ENCODE results near the gene KIRREL3. TPM values are rescaled to one million over a fixed set of nuclear protein-coding genes. Genes with fewer than 3 reads are reported as not detected.

Gene KIRREL3
- total and polyA plus RNA-seq, 3 experiments from 2014 or later, result not detected

GRCh38 chr11:126719740-126720139, 280.8 kb downstream of the KIRREL3 start:
- Histone ChIP-seq H3K27me3 (ENCODE audit: insufficient read depth, low read length, poor library complexity, severe bottlenecking) (no peaks in the 10 kb centered on the region), H3K27ac (ENCODE audit: low read depth, low read length) (no peak overlapping the region), H3K4me3 (ENCODE audit: low read length) (no peak overlapping the region), H3K9me3 (ENCODE audit: low read length) (no peaks in the 10 kb centered on the region), H3K4me1 (ENCODE audit: insufficient read depth, low read length) (no peaks in the 10 kb centered on the region), H3K36me3 (ENCODE audit: insufficient read depth, low read length) (no peaks in the 10 kb centered on the region)
- Mint-ChIP-seq H3K4me3 (peak overlapping the region in 1 of 7 donors; percentile 18), H3K36me3 (no peaks in the 10 kb centered on the region), H3K9me3 (peaks cover 0 to 4% (median 0%) of the 10 kb centered on the region in 5 donors), H3K27me3 (peaks cover 9 to 15% of the 10 kb centered on the region in 2 donors), H3K4me1 (no peaks in the 10 kb centered on the region), H3K27ac (peak overlapping the region in 1 of 8 donors; percentile 23)
- DNase-seq, result no peak
- POLR2A ChIA-PET, result no interaction called here
- CTCF ChIA-PET, result no interaction called here

- H3K4me3 ChIP-seq (ENCODE audit: low read length), result no peak overlapping the region
- DNase-seq, result no peak
- no peak overlapping the region for H3K27ac Mint-ChIP-seq
- no peak overlapping the region for H3K4me3 Mint-ChIP-seq
- no peaks in the 10 kb centered on the region for H3K36me3 Mint-ChIP-seq
- H3K4me1 Mint-ChIP-seq, result no peaks in the 10 kb centered on the region
- H3K27me3 Mint-ChIP-seq, result peaks cover 9 to 15% of the 10 kb centered on the region in 2 donors
- POLR2A ChIA-PET, result no interaction called here
- no peaks in the 10 kb centered on the region for H3K36me3 ChIP-seq (ENCODE audit: insufficient read depth, low read length)
- H3K27me3 ChIP-seq (ENCODE audit: insufficient read depth, low read length, poor library complexity, severe bottlenecking), result no peaks in the 10 kb centered on the region
- CTCF ChIA-PET, result no interaction called here
- peaks cover 0 to 4% (median 0%) of the 10 kb centered on the region in 5 donors for H3K9me3 Mint-ChIP-seq
- no peaks in the 10 kb centered on the region for H3K4me1 ChIP-seq (ENCODE audit: insufficient read depth, low read length)
- no peaks in the 10 kb centered on the region for H3K9me3 ChIP-seq (ENCODE audit: low read length)
- H3K27ac ChIP-seq (ENCODE audit: low read depth, low read length), result no peak overlapping the region
These were observed 282.3 kb downstream of the KIRREL3 start for GRCh38 chr11:126718276-126718675.

GRCh38 chr11:126716456-126717083, 284.0 kb downstream of the KIRREL3 start:
- no peak overlapping the region for H3K27ac Mint-ChIP-seq
- POLR2A ChIA-PET, result no interaction called here
- peaks cover 12 to 20% of the 10 kb centered on the region in 2 donors for H3K27me3 Mint-ChIP-seq
- CTCF ChIA-PET, result no interaction called here
- Histone ChIP-seq H3K27ac (ENCODE audit: low read depth, low read length) (no peak overlapping the region), H3K27me3 (ENCODE audit: insufficient read depth, low read length, poor library complexity, severe bottlenecking) (no peaks in the 10 kb centered on the region), H3K4me1 (ENCODE audit: insufficient read depth, low read length) (no peaks in the 10 kb centered on the region), H3K4me3 (ENCODE audit: low read length) (no peak overlapping the region), H3K9me3 (ENCODE audit: low read length) (no peaks in the 10 kb centered on the region), H3K36me3 (ENCODE audit: insufficient read depth, low read length) (no peaks in the 10 kb centered on the region)
- H3K36me3 Mint-ChIP-seq, result no peaks in the 10 kb centered on the region
- H3K4me3 Mint-ChIP-seq, result no peak overlapping the region
- DNase-seq, result peak in 1 of 5 donors; percentile 2
- H3K4me1 Mint-ChIP-seq, result no peaks in the 10 kb centered on the region
- H3K9me3 Mint-ChIP-seq, result peaks cover 0 to 4% (median 0%) of the 10 kb centered on the region in 5 donors

- Mint-ChIP-seq H3K27me3 (peaks cover 8 to 22% of the 10 kb centered on the region in 2 donors), H3K36me3 (no peaks in the 10 kb centered on the region), H3K4me3 (no peak overlapping the region), H3K27ac (no peak overlapping the region), H3K9me3 (peaks cover 0 to under 1% (median 0%) of the 10 kb centered on the region in 5 donors), H3K4me1 (no peaks in the 10 kb centered on the region)
- H3K27me3 ChIP-seq (ENCODE audit: insufficient read depth, low read length, poor library complexity, severe bottlenecking), result peaks cover 3% of the 10 kb centered on the region
- H3K4me3 ChIP-seq (ENCODE audit: low read length), result no peak overlapping the region
- CTCF ChIA-PET, result no interaction called here
- H3K36me3 ChIP-seq (ENCODE audit: insufficient read depth, low read length), result no peaks in the 10 kb centered on the region
- POLR2A ChIA-PET, result no interaction called here
- no peak overlapping the region for H3K27ac ChIP-seq (ENCODE audit: low read depth, low read length)
- DNase-seq, result no peak
- H3K9me3 ChIP-seq (ENCODE audit: low read length), result no peaks in the 10 kb centered on the region
- H3K4me1 ChIP-seq (ENCODE audit: insufficient read depth, low read length), result no peaks in the 10 kb centered on the region
These were observed 286.8 kb downstream of the KIRREL3 start for GRCh38 chr11:126713806-126714205.

- Mint-ChIP-seq H3K36me3 (no peaks in the 10 kb centered on the region), H3K27me3 (peaks cover 13 to 26% of the 10 kb centered on the region in 2 donors), H3K27ac (no peak overlapping the region), H3K9me3 (peaks cover 0 to 2% (median 0%) of the 10 kb centered on the region in 5 donors), H3K4me3 (no peak overlapping the region), H3K4me1 (no peaks in the 10 kb centered on the region)
- POLR2A ChIA-PET, result no interaction called here
- Histone ChIP-seq H3K27ac (ENCODE audit: low read depth, low read length) (no peak overlapping the region), H3K4me1 (ENCODE audit: insufficient read depth, low read length) (no peaks in the 10 kb centered on the region), H3K27me3 (ENCODE audit: insufficient read depth, low read length, poor library complexity, severe bottlenecking) (peaks cover 3% of the 10 kb centered on the region), H3K9me3 (ENCODE audit: low read length) (no peaks in the 10 kb centered on the region), H3K4me3 (ENCODE audit: low read length) (no peak overlapping the region), H3K36me3 (ENCODE audit: insufficient read depth, low read length) (no peaks in the 10 kb centered on the region)
- no peak for DNase-seq
- CTCF ChIA-PET, result no interaction called here
These were observed 288.5 kb downstream of the KIRREL3 start for GRCh38 chr11:126711977-126712625.

- Mint-ChIP-seq H3K4me1 (no peaks in the 10 kb centered on the region), H3K36me3 (no peaks in the 10 kb centered on the region), H3K27me3 (peaks cover 13 to 26% of the 10 kb centered on the region in 2 donors), H3K9me3 (peaks cover 0 to 2% (median 0%) of the 10 kb centered on the region in 5 donors), H3K27ac (no peak overlapping the region), H3K4me3 (no peak overlapping the region)
- Histone ChIP-seq H3K4me3 (ENCODE audit: low read length) (no peak overlapping the region), H3K9me3 (ENCODE audit: low read length) (no peaks in the 10 kb centered on the region), H3K36me3 (ENCODE audit: insufficient read depth, low read length) (no peaks in the 10 kb centered on the region), H3K27me3 (ENCODE audit: insufficient read depth, low read length, poor library complexity, severe bottlenecking) (peaks cover 3% of the 10 kb centered on the region), H3K27ac (ENCODE audit: low read depth, low read length) (no peak overlapping the region), H3K4me1 (ENCODE audit: insufficient read depth, low read length) (no peaks in the 10 kb centered on the region)
- POLR2A ChIA-PET, result no interaction called here
- no peak for DNase-seq
- CTCF ChIA-PET, result no interaction called here
These were observed 289.7 kb downstream of the KIRREL3 start for GRCh38 chr11:126710804-126711399.

GRCh38 chr11:126707498-126707897, 293.1 kb downstream of the KIRREL3 start:
- Histone ChIP-seq H3K27ac (ENCODE audit: low read depth, low read length) (no peak overlapping the region), H3K36me3 (ENCODE audit: insufficient read depth, low read length) (no peaks in the 10 kb centered on the region), H3K27me3 (ENCODE audit: insufficient read depth, low read length, poor library complexity, severe bottlenecking) (peaks cover 3% of the 10 kb centered on the region), H3K4me3 (ENCODE audit: low read length) (no peak overlapping the region), H3K4me1 (ENCODE audit: insufficient read depth, low read length) (no peaks in the 10 kb centered on the region), H3K9me3 (ENCODE audit: low read length) (no peaks in the 10 kb centered on the region)
- POLR2A ChIA-PET, result no interaction called here
- Mint-ChIP-seq H3K36me3 (no peaks in the 10 kb centered on the region), H3K9me3 (peaks cover 0 to 2% (median 0%) of the 10 kb centered on the region in 5 donors), H3K27ac (no peak overlapping the region), H3K4me3 (no peak overlapping the region), H3K27me3 (peaks cover 12 to 21% of the 10 kb centered on the region in 2 donors), H3K4me1 (no peaks in the 10 kb centered on the region)
- DNase-seq, result no peak
- CTCF ChIA-PET, result no interaction called here

GRCh38 chr11:126704096-126704495, 296.5 kb downstream of the KIRREL3 start:
- no peaks in the 10 kb centered on the region for H3K9me3 ChIP-seq (ENCODE audit: low read length)
- no peaks in the 10 kb centered on the region for H3K36me3 ChIP-seq (ENCODE audit: insufficient read depth, low read length)
- Mint-ChIP-seq H3K36me3 (no peaks in the 10 kb centered on the region), H3K27me3 (peaks cover 6 to 12% of the 10 kb centered on the region in 2 donors), H3K9me3 (peaks cover 0 to 2% (median 0%) of the 10 kb centered on the region in 5 donors), H3K4me1 (no peaks in the 10 kb centered on the region), H3K27ac (no peak overlapping the region), H3K4me3 (no peak overlapping the region)
- ChIA-PET POLR2A (no interaction called here), CTCF (no interaction called here)
- no peaks in the 10 kb centered on the region for H3K27me3 ChIP-seq (ENCODE audit: insufficient read depth, low read length, poor library complexity, severe bottlenecking)
- no peak for DNase-seq
- no peaks in the 10 kb centered on the region for H3K4me1 ChIP-seq (ENCODE audit: insufficient read depth, low read length)
- no peak overlapping the region for H3K4me3 ChIP-seq (ENCODE audit: low read length)
- H3K27ac ChIP-seq (ENCODE audit: low read depth, low read length), result no peak overlapping the region

Data from CD8-positive, alpha-beta memory T cell (primary cell).